ENCODE measurements around the gene FOSL2. TPM values are rescaled to one million over a fixed set of nuclear protein-coding genes. Genes with fewer than 3 reads are reported as not detected.

The FOSL2 gene
- total RNA-seq, 1 donor from 2014 or later = 10.4 TPM

GRCh38 chr2:28408764-28409599 is 16.3 kb downstream of the FOSL2 start:
- no peak overlapping the region for H3K27ac ChIP-seq (ENCODE audit: low read depth, low read length)
- peaks cover 85 to 93% (median 89%) of the 10 kb centered on the region in 3 donors for H3K36me3 ChIP-seq (ENCODE audit: control insufficient read depth in 3 of 3, insufficient read depth in 3 of 3, low read length in 3 of 3)
- H3K4me1 ChIP-seq (ENCODE audit: control insufficient read depth in 3 of 3, insufficient read depth in 3 of 3, low read length in 3 of 3) = peaks cover 34 to 50% (median 38%) of the 10 kb centered on the region in 3 donors
- no peak overlapping the region for H3K4me3 ChIP-seq (ENCODE audit: low read length in 3 of 3)
- no peaks in the 10 kb centered on the region for H3K9me3 ChIP-seq (ENCODE audit: control insufficient read depth in 3 of 3, low read length in 3 of 3)
- H3K27me3 ChIP-seq (ENCODE audit: control insufficient read depth in 3 of 3, insufficient read depth in 3 of 3, low read length in 3 of 3) = no peaks in the 10 kb centered on the region
- H3K9ac ChIP-seq (ENCODE audit: low read depth in 1 of 3, low read length in 3 of 3) = peak overlapping the region in 1 of 3 donors; percentile 8

DNA sequence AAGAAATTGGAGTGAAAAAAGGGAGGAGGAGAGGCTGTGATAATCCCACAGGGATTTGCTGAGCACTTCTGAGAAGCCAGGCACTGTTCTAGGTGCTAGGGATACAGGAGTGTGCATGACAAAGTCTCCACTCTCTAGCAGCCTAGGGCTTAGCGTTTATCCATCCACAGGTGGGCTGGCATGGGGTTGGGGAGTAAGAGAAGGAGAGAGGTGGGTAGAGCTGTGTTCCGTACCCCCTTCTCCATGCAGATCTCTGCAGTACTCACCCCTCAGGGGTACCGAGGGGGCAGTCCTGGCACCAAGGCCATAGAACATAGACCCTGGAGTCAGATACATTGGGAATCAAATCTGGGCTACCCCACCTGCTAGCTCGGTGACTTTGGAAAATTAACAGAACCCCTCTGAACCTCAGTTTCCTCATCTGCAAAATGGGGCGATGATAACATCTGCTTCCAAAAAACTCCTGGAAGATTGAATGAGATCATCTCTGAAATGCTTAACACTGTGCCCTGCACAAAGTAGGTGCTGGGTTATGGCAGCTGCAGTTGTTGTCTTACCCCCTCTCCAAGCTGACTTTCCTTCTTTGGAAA is 18.6 kb downstream of the FOSL2 start:
- peaks cover 72 to 78% (median 75%) of the 10 kb centered on the region in 3 donors for H3K36me3 ChIP-seq (ENCODE audit: control insufficient read depth in 3 of 3, insufficient read depth in 3 of 3, low read length in 3 of 3)

GRCh38 chr2:28411956-28412609 is 19.4 kb downstream of the FOSL2 start:
- no peak overlapping the region for H3K9ac ChIP-seq (ENCODE audit: low read depth in 1 of 3, low read length in 3 of 3)
- H3K27ac ChIP-seq (ENCODE audit: low read depth, low read length) = no peak overlapping the region
- H3K4me3 ChIP-seq (ENCODE audit: low read length in 3 of 3) = no peak overlapping the region
- H3K4me1 ChIP-seq (ENCODE audit: control insufficient read depth in 3 of 3, insufficient read depth in 3 of 3, low read length in 3 of 3) = peaks cover 40 to 43% (median 42%) of the 10 kb centered on the region in 3 donors
- no peaks in the 10 kb centered on the region for H3K9me3 ChIP-seq (ENCODE audit: control insufficient read depth in 3 of 3, low read length in 3 of 3)
- H3K36me3 ChIP-seq (ENCODE audit: control insufficient read depth in 3 of 3, insufficient read depth in 3 of 3, low read length in 3 of 3) = peaks cover 64 to 70% (median 67%) of the 10 kb centered on the region in 3 donors
- H3K27me3 ChIP-seq (ENCODE audit: control insufficient read depth in 3 of 3, insufficient read depth in 3 of 3, low read length in 3 of 3) = no peaks in the 10 kb centered on the region

More for the DNA sequence above, 18.6 kb downstream of the FOSL2 start:
- Histone ChIP-seq H3K4me1 (ENCODE audit: control insufficient read depth in 3 of 3, insufficient read depth in 3 of 3, low read length in 3 of 3) (peaks cover 48 to 50% (median 48%) of the 10 kb centered on the region in 3 donors), H3K27ac (ENCODE audit: low read depth, low read length) (no peak overlapping the region), H3K4me3 (ENCODE audit: low read length in 3 of 3) (no peak overlapping the region), H3K27me3 (ENCODE audit: control insufficient read depth in 3 of 3, insufficient read depth in 3 of 3, low read length in 3 of 3) (no peaks in the 10 kb centered on the region), H3K9me3 (ENCODE audit: control insufficient read depth in 3 of 3, low read length in 3 of 3) (no peaks in the 10 kb centered on the region), H3K9ac (ENCODE audit: low read depth in 1 of 3, low read length in 3 of 3) (no peak overlapping the region)

DNA sequence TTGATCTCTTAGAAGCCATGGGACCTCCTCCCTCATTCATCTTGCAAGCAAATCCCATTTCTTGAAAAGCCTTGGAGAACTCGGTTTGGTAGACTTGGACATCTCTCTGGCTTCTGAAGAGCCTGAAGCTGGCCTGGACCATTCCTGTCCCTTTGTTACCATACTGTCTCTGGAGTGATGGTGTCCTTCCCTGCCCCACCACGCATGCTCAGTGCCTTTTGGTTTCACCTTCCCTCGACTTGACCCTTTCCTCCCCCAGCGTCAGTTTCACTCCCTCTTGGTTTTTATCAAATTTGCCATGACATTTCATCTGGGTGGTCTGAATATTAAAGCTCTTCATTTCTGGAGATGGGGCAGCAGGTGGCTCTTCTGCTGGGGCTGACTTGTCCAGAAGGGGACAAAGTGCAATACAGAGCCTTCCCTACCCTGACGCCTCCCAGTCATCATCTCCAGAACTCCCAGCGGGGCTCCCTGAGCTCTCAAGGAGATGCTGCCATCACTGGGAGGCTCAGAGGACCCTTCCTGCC is 20.0 kb downstream of the FOSL2 start:
- Histone ChIP-seq H3K27me3 (ENCODE audit: control insufficient read depth in 3 of 3, insufficient read depth in 3 of 3, low read length in 3 of 3) (no peaks in the 10 kb centered on the region), H3K27ac (ENCODE audit: low read depth, low read length) (peak overlapping the region; percentile 90), H3K9ac (ENCODE audit: low read depth in 1 of 3, low read length in 3 of 3) (no peak overlapping the region), H3K36me3 (ENCODE audit: control insufficient read depth in 3 of 3, insufficient read depth in 3 of 3, low read length in 3 of 3) (peaks cover 58 to 64% (median 61%) of the 10 kb centered on the region in 3 donors), H3K9me3 (ENCODE audit: control insufficient read depth in 3 of 3, low read length in 3 of 3) (no peaks in the 10 kb centered on the region), H3K4me3 (ENCODE audit: low read length in 3 of 3) (no peak overlapping the region), H3K4me1 (ENCODE audit: control insufficient read depth in 3 of 3, insufficient read depth in 3 of 3, low read length in 3 of 3) (peaks cover 35 to 37% (median 37%) of the 10 kb centered on the region in 3 donors)

DNA sequence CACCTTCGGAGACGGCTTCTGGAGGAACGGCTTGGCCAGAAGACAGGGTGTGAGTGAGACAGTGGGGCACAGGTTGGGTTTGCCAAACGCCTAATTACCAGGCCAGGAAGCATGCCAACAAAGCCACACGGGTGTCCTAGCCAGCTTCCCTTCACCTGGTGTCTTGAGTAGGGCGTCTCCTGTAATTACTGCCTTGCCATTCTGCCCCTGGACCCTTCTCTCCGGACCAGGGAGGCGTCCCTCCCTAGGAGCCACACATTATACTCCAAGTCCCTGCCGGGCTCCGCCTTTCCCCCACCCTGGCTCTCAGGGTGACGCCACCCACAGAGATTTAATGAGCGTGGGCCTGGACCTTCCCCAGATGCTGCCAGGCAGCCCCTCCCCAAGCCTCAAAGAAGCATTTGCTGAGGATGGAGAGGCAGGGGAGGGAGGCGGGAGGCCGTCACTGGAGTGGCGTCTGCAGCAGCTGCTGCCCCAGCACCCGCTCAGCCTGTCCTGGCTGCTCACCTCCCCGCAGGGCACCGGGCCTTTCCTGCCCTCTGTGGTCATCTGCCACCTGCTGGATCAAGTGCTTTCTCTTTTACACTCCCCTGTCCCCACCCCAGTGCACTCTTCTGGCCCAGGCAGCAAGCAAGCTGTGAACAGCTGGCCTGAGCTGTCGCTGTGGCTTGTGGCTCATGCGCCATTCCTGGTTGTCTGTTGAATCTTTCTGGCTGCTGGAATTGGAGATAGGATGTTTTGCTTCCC is 20.7 kb downstream of the FOSL2 start:
- H3K9me3 ChIP-seq (ENCODE audit: control insufficient read depth in 3 of 3, low read length in 3 of 3) = no peaks in the 10 kb centered on the region
- peaks cover 52 to 57% (median 55%) of the 10 kb centered on the region in 3 donors for H3K36me3 ChIP-seq (ENCODE audit: control insufficient read depth in 3 of 3, insufficient read depth in 3 of 3, low read length in 3 of 3)
- H3K27me3 ChIP-seq (ENCODE audit: control insufficient read depth in 3 of 3, insufficient read depth in 3 of 3, low read length in 3 of 3) = no peaks in the 10 kb centered on the region
- peak overlapping the region; percentile 52 to 72 (median 59) for H3K9ac ChIP-seq (ENCODE audit: low read depth in 1 of 3, low read length in 3 of 3)
- H3K27ac ChIP-seq (ENCODE audit: low read depth, low read length) = peak overlapping the region; percentile 90
- peaks cover 35 to 37% (median 37%) of the 10 kb centered on the region in 3 donors for H3K4me1 ChIP-seq (ENCODE audit: control insufficient read depth in 3 of 3, insufficient read depth in 3 of 3, low read length in 3 of 3)
- peak overlapping the region in 1 of 3 donors; percentile 4 for H3K4me3 ChIP-seq (ENCODE audit: low read length in 3 of 3)

DNA sequence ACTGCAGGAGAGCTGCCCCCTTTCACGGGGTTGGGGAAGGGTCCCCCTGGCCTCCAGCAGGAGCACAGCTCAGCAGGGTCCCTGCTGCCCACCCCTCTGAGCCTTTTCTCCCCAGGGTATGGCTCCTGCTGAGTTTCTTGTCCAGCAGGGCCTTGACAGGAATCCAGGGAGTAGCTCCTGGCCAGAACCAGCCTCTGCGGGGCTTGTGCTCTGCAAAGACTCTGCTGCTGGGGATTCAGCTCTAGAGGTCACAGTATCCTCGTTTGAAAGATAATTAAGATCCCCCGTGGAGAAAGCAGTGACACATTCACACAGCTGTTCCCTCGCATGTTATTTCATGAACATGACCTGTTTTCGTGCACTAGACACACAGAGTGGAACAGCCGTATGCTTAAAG is 21.2 kb downstream of the FOSL2 start:
- Histone ChIP-seq H3K36me3 (ENCODE audit: control insufficient read depth in 3 of 3, insufficient read depth in 3 of 3, low read length in 3 of 3) (peaks cover 46 to 52% (median 49%) of the 10 kb centered on the region in 3 donors), H3K27ac (ENCODE audit: low read depth, low read length) (peak overlapping the region; percentile 90), H3K4me3 (ENCODE audit: low read length in 3 of 3) (peak overlapping the region in 1 of 3 donors; percentile 4), H3K9me3 (ENCODE audit: control insufficient read depth in 3 of 3, low read length in 3 of 3) (no peaks in the 10 kb centered on the region), H3K27me3 (ENCODE audit: control insufficient read depth in 3 of 3, insufficient read depth in 3 of 3, low read length in 3 of 3) (no peaks in the 10 kb centered on the region), H3K9ac (ENCODE audit: low read depth in 1 of 3, low read length in 3 of 3) (peak overlapping the region; percentile 52 to 72 (median 59)), H3K4me1 (ENCODE audit: control insufficient read depth in 3 of 3, insufficient read depth in 3 of 3, low read length in 3 of 3) (peaks cover 35 to 37% (median 37%) of the 10 kb centered on the region in 3 donors)

DNA sequence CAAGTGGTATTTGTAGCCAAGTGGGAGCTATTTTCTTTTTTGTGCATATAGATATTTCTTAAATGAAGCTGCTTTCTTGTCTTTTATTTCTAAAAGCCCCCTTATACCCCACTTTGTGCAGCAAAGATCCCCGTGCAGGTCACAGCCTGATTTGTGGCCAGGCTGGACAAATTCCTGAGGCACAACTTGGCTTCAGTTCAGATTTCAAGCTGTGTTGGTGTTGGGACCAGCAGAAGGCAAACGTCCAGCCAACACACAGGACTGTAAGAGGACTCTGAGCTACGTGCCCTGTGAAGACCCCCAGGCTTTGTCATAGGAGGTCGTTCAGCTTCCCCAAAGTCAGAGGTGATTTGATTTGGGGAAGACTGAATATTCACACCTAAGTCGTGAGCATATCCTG is 21.9 kb downstream of the FOSL2 start:
- H3K27ac ChIP-seq (ENCODE audit: low read depth, low read length) = peak overlapping the region; percentile 39
- no peaks in the 10 kb centered on the region for H3K27me3 ChIP-seq (ENCODE audit: control insufficient read depth in 3 of 3, insufficient read depth in 3 of 3, low read length in 3 of 3)
- H3K9ac ChIP-seq (ENCODE audit: low read depth in 1 of 3, low read length in 3 of 3) = peak overlapping the region in 2 of 3 donors; percentile 53 to 72
- H3K4me1 ChIP-seq (ENCODE audit: control insufficient read depth in 3 of 3, insufficient read depth in 3 of 3, low read length in 3 of 3) = peaks cover 35 to 37% (median 37%) of the 10 kb centered on the region in 3 donors
- H3K9me3 ChIP-seq (ENCODE audit: control insufficient read depth in 3 of 3, low read length in 3 of 3) = no peaks in the 10 kb centered on the region
- H3K4me3 ChIP-seq (ENCODE audit: low read length in 3 of 3) = no peak overlapping the region
- H3K36me3 ChIP-seq (ENCODE audit: control insufficient read depth in 3 of 3, insufficient read depth in 3 of 3, low read length in 3 of 3) = peaks cover 40 to 45% (median 42%) of the 10 kb centered on the region in 3 donors

GRCh38 chr2:28415010-28415409 is 22.4 kb downstream of the FOSL2 start:
- Histone ChIP-seq H3K36me3 (ENCODE audit: control insufficient read depth in 3 of 3, insufficient read depth in 3 of 3, low read length in 3 of 3) (peaks cover 38 to 41% (median 40%) of the 10 kb centered on the region in 3 donors), H3K9ac (ENCODE audit: low read depth in 1 of 3, low read length in 3 of 3) (peak overlapping the region in 2 of 3 donors; percentile 53 to 72), H3K4me3 (ENCODE audit: low read length in 3 of 3) (no peak overlapping the region), H3K27ac (ENCODE audit: low read depth, low read length) (peak overlapping the region; percentile 39), H3K27me3 (ENCODE audit: control insufficient read depth in 3 of 3, insufficient read depth in 3 of 3, low read length in 3 of 3) (no peaks in the 10 kb centered on the region), H3K4me1 (ENCODE audit: control insufficient read depth in 3 of 3, insufficient read depth in 3 of 3, low read length in 3 of 3) (peaks cover 35 to 37% (median 37%) of the 10 kb centered on the region in 3 donors), H3K9me3 (ENCODE audit: control insufficient read depth in 3 of 3, low read length in 3 of 3) (no peaks in the 10 kb centered on the region)

DNA sequence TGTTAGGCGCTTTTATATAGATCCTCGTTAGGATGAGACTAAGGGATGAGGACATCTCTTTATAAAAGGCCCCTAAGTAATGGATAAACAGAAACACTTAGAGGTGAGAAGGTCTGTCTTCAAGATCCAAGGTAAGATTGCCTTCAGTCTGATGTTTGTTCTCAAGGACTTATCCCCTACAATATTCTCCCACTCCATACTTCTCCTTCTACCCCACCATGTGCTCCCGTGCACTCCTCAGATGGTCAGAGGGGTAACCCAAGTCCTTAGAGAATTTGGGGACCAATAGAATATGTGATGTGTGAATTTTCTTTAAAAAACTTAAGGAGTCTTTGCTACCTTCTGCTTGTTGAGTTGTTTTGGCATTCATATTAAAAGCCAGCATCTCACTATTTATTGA is 23.1 kb downstream of the FOSL2 start:
- Histone ChIP-seq H3K27ac (ENCODE audit: low read depth, low read length) (peak overlapping the region; percentile 39), H3K4me1 (ENCODE audit: control insufficient read depth in 3 of 3, insufficient read depth in 3 of 3, low read length in 3 of 3) (peaks cover 35 to 37% (median 37%) of the 10 kb centered on the region in 3 donors), H3K9me3 (ENCODE audit: control insufficient read depth in 3 of 3, low read length in 3 of 3) (no peaks in the 10 kb centered on the region), H3K27me3 (ENCODE audit: control insufficient read depth in 3 of 3, insufficient read depth in 3 of 3, low read length in 3 of 3) (no peaks in the 10 kb centered on the region), H3K36me3 (ENCODE audit: control insufficient read depth in 3 of 3, insufficient read depth in 3 of 3, low read length in 3 of 3) (peaks cover 31 to 35% (median 34%) of the 10 kb centered on the region in 3 donors), H3K4me3 (ENCODE audit: low read length in 3 of 3) (no peak overlapping the region), H3K9ac (ENCODE audit: low read depth in 1 of 3, low read length in 3 of 3) (no peak overlapping the region)
